Glomerular endothelial cell (primary cell): Measurements from ENCODE around the gene MACF1. TPM values are rescaled to one million over a fixed set of nuclear protein-coding genes. Genes with fewer than 3 reads are reported as not detected.
"Not testable (repeated sequence)": the region's sequence is repeated elsewhere in the genome, so short reads cannot be mapped to it uniquely, and the experiment has no call there.

Experiments used
- DNase-seq: peaks from one replicate; pipeline ENCODE4 v3.0.0-alpha.2; 2011; ENCODE audit warnings: low read depth, low spot score; ENCODE audit errors: extremely low read depth
- total RNA-seq: library from RNA; depleted of rRNA; stranded (reverse); fragments of >200 nt; gene quantifications from 2 replicates; pipeline ENCODE4 v1.2.3, GENCODE V29; 2015

The MACF1 gene
- total RNA-seq, 1 donor from 2014 or later: 612 TPM

DNA sequence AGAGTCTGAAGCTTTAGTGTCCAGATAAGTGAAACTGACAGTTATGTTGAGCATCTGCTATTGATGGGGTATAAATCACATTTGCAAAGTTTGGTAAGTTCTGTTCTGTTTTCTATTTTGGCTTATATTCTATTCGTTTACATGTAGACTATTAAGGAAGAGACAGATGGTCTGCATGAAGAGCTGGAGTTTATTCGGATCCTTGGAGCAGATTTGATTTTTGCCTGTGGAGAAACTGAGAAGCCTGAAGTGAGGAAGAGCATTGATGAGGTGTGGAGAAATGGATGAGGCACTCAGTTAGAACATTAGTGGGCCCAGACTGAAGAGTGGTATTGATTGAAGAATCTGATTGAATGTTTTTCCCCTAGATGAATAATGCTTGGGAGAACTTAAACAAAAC lies 236.4 kb downstream of the MACF1 start:
- DNase-seq: no peak

DNA sequence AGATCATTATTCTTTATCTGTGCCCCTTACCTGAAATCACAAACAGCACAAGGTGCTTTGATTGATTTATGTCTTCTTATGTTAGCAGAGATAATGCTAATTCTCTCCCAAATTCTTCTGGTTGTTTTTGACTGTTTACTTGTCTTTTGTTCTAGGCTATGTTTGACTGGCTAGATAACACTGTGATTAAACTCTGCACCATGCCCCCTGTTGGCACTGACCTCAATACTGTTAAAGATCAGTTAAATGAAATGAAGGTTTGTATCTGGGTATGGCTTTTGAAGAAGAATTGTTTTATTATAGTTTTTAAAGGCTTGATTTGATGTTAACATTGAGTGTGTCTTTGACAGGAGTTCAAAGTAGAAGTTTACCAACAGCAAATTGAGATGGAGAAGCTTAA lies 237.3 kb downstream of the MACF1 start:
- DNase-seq: no peak

DNA sequence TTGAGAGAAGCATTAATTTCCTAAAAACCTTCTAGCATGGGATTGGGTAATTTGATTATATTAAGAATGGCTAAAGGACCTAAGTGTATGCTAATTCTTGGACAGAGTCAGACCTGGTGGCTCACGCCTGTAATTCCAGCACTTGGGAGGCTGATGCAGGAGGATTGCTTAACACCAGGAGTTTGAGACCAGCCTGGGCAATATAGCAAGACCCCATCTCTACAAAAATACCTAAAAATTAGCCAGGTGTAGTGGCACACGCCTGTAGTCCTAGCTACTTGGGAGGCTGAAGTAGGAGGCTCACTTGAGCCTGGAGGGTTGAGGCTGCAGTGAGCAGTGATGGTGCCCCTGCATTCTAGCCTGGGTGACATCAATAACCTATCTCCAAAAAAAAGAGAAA lies 241.1 kb downstream of the MACF1 start:
- DNase-seq: no peak

DNA sequence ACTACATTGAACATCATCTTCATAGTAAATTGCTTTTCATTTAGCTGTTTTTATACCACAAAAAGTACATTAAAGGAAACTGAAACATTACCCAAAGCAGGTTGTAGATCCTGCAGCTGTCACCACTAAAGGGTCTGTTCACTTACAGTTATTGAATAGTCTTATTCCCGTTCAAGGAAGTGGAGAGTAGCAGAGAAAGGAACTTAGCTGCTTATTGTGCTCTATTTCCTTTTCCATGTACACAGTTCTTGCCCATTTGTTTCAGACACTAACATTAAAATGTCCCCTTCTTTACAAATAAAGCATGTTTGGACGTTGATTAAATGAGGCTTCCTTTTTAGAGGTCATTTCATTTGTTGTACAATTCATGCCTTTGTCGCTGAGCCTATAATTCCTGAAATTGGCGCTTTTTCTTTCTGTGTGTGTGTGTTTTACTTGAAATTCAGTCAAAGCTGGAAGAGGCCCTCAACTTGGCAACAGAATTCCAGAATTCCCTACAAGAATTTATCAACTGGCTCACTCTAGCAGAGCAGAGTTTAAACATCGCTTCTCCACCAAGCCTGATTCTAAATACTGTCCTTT lies 242.6 kb downstream of the MACF1 start:
- DNase-seq: no peak

DNA sequence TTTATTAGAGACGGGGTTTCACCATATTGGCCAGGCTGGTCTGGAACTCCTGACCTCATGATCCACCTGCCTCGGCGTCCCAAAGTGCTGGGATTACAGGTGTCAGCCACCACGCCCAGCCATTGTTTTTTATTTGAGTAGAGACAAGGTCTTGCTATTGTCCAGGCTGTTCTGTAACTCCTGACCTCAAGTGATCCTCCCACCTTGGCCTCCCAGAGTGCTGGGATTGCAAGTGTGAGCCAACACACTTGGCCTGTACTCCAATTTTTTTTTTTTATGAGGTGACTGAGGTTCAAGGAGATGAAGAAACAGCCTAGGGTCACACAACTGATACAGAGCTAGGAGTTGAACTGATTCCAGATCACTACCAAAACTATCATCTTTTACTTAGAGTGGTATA lies 245.5 kb downstream of the MACF1 start:
- DNase-seq: not testable (repeated sequence)

DNA sequence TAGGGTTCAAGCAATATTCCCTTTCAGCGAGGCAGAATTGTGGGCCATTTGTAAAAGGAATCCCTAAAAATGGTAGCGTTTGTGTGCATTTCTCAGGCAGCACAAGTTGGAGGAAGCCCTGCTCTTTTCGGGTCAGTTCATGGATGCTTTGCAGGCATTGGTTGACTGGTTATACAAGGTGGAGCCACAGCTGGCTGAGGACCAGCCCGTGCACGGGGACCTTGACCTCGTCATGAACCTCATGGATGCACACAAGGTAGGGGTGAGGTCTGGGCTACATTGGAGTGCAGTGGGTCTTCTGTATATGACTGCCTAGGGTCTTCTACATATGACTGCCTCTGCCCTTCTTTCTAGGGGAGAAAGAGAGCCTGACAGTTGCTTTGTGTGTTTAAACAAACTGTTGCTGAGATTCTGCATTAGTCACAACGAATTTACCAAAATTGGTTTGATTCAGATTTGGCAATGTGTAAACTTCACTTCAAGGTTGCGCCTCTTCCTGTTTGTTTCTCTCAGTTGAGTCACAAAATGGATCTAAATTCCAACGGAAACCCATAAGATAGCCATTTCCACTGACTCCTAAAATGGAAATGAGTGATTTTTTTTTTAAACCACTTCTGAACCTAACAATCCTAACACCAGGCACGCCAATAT lies 246.6 kb downstream of the MACF1 start:
- peak; percentile 94 for DNase-seq

DNA sequence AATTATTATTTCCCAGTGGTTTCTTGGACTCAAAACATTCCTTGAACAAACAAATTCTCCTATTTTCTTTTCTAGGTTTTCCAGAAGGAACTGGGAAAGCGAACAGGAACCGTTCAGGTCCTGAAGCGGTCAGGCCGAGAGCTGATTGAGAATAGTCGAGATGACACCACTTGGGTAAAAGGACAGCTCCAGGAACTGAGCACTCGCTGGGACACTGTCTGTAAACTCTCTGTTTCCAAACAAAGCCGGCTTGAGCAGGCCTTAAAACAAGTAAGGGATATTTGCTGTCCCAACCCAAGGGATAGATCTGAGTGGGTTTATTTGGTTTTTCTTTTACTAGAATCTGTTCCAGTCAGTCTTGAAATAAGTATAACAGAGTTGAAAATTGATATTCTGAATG lies 247.6 kb downstream of the MACF1 start:
- DNase-seq: no peak

DNA sequence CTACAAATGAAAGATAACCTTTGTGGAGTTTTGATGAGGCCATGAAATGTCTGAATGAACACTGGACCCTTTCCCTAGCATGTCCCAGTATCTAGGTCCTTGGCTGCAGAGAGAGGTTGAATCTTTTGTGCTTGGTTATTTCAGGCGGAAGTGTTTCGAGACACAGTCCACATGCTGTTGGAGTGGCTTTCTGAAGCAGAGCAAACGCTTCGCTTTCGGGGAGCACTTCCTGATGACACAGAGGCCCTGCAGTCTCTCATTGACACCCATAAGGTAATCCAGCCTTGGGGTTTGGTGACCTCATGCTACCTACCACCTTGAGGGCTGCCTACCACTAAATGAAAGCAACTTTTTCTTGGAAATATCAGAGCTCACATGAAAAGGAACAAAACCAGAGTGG lies 248.0 kb downstream of the MACF1 start:
- no peak for DNase-seq

DNA sequence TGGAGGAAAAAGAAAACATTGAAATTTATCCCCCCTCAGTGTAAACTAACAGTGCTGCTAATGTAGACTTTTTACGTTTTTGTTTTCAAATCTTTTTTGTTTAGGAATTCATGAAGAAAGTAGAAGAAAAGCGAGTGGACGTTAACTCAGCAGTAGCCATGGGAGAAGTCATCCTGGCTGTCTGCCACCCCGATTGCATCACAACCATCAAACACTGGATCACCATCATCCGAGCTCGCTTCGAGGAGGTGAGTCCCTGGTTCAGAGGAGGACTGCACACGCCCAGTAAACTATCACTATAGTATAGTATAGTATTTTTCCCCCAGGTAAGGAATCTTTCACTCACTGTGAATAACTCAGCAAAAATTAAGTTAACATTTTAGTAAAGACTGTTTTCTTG lies 249.1 kb downstream of the MACF1 start:
- DNase-seq: no peak

DNA sequence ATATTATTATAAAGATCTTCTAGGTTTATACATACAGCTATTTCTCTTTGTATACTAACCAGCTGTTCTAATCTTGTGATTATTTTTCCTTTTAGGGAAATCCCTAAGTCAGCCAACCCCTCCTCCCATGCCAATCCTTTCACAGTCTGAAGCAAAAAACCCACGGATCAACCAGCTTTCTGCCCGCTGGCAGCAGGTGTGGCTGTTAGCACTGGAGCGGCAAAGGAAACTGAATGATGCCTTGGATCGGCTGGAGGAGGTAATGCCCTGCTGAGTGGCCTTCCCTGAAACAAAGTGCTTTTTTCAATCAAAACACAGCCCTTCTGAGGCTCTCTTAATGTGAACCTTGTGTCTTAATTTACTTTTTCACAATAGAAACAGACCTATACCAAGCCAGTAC lies 254.5 kb downstream of the MACF1 start:
- no peak for DNase-seq

DNA sequence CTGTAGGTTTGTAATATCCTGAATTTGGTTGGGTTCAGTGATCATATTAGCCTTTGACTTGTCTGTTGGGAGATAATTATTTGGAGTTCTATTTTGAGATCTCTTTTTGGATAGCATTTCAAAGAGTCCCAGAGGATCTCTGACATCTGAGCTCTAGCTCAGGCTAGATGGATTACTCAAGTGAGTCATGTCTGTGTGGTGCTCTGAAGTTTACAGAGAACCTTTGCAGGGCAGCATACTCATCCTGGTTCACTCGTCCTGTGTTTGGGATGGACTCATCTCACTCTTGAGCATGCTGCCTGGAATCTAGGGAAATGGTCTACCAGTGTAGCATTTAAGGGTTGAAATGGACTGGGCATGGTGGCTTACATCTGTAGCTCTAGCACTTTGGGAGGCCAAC lies 257.6 kb downstream of the MACF1 start:
- no peak for DNase-seq

DNA sequence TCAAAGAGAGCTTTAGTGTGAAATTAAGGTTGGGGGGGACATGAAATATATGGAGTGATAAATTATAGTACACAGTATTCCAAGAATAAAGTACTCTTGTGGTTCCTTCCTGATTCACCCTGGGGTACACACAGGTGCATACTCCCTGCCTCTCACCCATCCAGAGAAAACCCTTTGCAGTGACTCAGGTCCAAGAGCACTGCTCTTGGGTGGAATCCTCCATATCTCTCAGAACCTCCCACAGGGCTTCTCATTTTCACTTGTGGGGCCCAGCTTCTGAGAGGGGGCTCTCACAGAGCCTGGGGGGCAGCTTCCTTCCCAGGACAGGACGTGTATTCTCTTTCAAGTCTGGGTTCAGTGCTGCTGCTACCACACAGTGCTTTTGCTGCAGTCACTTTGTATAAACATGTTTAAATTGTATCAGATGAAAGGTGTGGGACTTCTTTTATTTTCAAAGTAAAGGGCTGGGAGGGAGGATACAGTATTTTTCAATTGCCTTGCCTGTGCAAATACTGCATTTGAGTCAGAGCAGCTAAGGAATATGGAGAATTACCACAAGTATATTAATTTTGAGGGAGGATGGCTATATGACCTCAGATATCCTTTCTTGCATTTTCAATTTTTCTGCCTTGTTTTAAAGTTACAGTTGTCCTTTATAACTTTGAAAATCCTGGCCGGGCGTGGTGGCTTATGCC lies 262.1 kb downstream of the MACF1 start:
- no peak for DNase-seq

DNA sequence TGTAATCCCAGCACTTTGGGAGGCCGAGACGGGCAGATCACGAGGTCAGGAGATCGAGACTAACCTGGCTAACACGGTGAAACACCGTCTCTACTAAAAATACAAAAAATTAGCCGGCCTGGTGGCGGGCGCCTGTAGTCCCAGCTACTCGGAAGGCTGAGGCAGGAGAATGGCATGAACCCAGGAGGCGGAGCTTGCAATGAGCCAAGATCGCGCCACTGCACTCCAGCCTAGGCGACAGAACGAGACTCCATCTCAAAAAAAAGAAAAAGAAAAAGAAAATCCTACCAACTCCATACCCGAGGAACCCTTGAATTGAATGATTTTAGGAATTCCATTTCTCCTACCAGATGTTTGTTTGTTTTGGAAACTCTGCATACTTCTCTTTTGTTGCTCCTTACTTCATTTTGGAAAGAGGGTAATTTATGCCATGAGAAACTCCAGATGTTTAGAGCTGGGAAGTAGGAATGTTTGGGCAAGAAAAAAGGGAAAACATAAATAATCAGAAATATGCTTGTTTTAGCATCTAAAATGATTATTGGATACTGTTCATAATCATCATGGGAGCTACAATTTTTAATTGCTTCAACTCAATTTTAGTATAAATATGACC lies 262.7 kb downstream of the MACF1 start:
- DNase-seq: not testable (repeated sequence)

DNA sequence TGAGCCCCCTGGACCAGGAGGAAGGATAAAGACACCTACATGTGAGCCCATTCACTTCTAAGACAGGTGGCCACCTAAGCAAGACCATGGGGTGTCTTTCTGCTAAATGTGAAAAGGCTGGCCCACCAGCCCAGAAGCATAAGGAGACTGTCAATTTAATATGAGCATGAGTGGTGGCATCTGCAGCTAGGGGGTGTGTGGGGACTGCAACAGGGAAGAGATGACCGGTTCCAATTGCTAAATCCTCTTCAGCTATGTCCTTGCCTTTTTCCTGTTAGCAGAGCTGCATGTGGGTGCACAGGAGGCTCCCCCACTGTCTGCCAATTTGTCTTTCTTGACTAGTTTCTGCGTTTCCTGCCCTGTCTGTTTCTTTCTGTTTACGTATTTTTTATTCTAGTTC lies 264.7 kb downstream of the MACF1 start:
- no peak for DNase-seq

DNA sequence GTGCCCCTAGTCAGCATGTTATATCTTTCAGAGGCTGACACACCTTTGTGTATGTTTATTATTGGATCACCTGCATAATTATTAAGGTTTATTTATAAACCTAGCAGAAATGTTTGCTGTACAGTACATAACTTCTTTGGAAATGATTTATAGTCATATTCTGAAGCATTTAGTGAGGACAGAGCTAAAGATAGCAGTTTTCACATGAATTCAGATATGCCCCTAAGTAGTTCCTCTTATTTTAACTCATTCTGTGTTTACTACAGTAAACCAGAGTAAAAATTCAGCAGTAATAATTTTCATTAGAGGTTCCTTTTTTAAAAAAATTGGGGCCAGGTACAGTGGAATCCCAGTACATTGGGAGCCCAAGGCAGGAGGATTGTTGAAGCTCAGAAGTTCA lies 265.5 kb downstream of the MACF1 start:
- no peak for DNase-seq

DNA sequence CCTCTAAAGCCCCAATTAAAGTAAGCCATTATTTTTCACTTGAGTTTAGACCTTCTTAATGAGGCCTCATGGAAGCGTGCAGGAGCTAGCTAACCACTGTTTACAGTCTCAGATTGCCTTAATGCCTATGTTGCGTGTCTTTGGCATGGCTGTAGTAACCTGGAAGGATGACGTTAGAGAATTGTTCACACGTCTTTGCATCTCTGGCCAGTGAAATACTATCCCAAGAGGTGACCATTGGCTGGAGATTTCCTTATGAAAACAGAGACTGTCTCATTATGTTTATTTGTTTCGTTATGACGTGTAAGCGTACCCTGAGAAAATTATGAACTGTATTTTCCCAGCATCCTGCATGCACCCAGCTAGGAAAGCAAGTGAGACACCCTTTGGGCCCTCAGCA lies 268.3 kb downstream of the MACF1 start:
- DNase-seq: no peak

DNA sequence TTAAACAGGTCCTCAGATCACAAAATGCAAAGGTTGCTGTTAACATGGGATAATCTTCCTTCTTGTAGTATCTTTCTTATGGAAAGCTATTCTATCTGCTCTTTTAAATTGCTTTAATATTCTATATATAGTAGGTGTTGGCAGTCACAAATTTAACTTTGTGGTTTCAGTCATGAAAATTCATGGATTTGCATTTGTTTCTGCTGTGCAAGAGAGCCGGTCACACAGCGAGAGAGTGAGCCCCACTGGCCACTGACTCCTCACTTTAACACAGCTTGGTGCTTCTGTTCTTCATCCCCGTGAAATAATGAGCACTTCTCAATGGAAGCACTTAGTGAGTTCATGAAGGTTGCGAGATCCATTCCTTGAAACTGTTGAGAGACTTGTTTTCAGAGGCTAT lies 268.8 kb downstream of the MACF1 start:
- no peak for DNase-seq

DNA sequence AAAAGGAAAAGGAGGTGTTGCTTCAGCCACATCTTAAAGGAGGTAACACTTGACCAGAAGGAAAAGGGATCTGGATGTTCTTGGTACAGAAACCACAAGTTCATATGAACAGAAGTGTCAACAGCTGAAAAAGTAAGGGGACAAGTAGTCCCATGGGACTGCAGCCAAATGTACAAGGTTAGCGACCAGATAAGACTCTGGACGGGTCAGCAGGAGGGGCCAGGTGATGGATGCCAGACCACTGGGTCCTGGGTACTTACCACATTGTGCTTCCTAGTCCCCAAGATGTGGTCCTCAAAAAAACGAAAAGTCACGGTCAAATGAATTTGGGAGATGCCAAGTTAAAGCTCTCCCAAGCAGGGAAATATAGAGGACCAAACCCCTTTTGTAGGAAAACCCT lies 270.3 kb downstream of the MACF1 start:
- DNase-seq: no peak

DNA sequence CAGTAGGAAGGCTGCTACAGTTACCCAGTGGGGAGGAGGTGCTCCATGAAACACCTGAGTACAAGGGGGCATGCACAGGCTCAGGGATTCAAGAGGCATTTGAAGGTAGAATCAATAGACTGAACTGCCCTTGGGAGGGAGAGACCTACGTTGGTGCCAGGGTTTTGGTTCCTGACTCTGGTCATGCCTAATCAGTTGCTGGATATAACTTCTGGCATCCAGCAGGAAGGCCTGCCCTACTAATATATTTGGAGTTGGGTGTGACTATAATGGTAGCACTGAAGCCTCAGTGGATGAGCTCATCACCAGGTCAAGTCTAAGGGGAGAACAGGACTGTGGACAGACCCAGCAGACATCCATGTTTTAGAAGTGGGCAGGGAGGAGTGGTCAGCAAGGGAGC lies 271.1 kb downstream of the MACF1 start:
- DNase-seq: not testable (repeated sequence)

DNA sequence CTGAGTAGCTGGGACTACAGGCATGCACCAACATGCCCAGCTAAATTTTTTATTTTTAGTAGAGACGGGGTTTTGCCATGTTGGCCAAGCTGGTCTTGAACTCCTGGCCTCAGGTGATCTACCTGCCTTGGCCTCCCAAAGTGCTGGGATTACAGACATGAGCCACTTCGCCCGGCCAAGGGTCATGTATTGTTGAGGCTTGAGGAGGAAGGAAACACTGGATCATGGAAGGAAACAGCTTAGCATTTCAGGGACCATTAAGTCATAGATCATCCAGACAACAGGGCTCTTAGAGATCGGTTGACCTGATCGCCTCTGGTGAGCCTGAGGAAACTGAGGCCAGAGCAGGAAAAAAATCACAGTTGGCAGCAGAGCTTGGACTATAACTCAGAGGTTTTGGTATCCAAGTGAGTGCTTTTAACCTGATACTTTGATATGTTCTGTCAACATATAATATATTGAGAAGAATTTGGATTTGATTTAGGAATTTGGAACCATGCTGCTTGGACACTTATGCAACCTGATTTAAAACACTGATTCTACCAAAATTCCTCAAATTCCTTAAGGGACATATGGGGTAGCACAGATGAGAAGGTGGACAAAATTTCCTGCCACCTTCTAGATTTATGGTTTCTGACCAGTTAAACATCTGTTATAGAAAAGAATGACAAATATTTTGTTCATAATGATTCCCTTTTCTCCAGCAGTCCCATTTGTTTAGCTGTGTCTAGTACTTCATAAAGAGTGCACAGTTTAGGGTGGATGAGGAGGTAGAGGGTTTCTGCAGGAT lies 273.8 kb downstream of the MACF1 start:
- peak; percentile 14 for DNase-seq

DNA sequence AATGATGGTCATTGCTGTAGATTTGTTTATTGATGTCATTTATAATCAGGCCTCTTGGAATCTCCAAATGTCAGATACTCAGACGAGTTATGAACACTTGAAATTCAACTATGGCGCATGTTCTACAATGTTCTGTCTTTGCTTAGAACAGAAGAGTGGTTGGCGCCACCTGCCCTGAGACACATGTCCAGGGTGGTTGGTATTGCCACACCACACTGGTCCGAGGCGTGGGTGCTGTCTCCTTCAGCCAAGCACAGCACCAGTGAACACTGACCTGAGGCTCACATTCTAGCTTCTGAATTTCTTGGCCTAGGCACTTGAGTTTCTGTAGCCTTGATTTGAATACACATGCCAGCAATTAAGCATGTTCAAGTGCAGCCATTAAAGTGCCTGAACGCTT lies 276.8 kb downstream of the MACF1 start:
- no peak for DNase-seq
